ENCODE measurements around the gene EHMT2. TPM values are rescaled to one million over a fixed set of nuclear protein-coding genes. Genes with fewer than 3 reads are reported as not detected.
A peak's percentile ranks its signal among the peaks of the same experiment; 100 is the strongest.

Gene EHMT2
- total RNA-seq, 1 donor from 2014 or later: 39.5 TPM

GRCh38 chr6:31892821-31893220 is 4.7 kb downstream of the EHMT2 start:
- H3K4me1 ChIP-seq: no peaks in the 10 kb centered on the region
- no peaks in the 10 kb centered on the region for H3K27me3 ChIP-seq
- H3K36me3 ChIP-seq: peaks cover 45 to 48% of the 10 kb centered on the region in 2 donors
- no peaks in the 10 kb centered on the region for H3K9me3 ChIP-seq
- intact Hi-C loops (cut with DNase I): no loop called here
- no peak for TF ChIP-seq CTCF (IDR thresholded peaks at IDR 0.05)
- no peak for DNase-seq (ENCODE audit: low spot score in 2 of 2)
- no peak overlapping the region for H3K27ac ChIP-seq
- H3K4me3 ChIP-seq: no peak overlapping the region

- no peak for TF ChIP-seq CTCF (IDR thresholded peaks at IDR 0.05)
- H3K4me1 ChIP-seq: no peaks in the 10 kb centered on the region
- H3K27ac ChIP-seq: no peak overlapping the region
- intact Hi-C loops (cut with DNase I): no loop called here
- H3K27me3 ChIP-seq: no peaks in the 10 kb centered on the region
- DNase-seq (ENCODE audit: low spot score in 2 of 2): no peak
- no peak overlapping the region for H3K4me3 ChIP-seq
- H3K36me3 ChIP-seq: peaks cover 61 to 79% of the 10 kb centered on the region in 2 donors
- no peaks in the 10 kb centered on the region for H3K9me3 ChIP-seq
These were observed 8.0 kb downstream of the EHMT2 start for GRCh38 chr6:31889331-31889972.

GRCh38 chr6:31888276-31889258 is 8.9 kb downstream of the EHMT2 start:
- no peak for DNase-seq (ENCODE audit: low spot score in 2 of 2)
- Histone ChIP-seq H3K36me3 (peaks cover 67 to 85% of the 10 kb centered on the region in 2 donors), H3K9me3 (no peaks in the 10 kb centered on the region), H3K4me3 (no peak overlapping the region), H3K27me3 (no peaks in the 10 kb centered on the region), H3K4me1 (no peaks in the 10 kb centered on the region), H3K27ac (no peak overlapping the region)
- TF ChIP-seq CTCF (IDR thresholded peaks at IDR 0.05): peak in 2 of 3 experiments; percentile 53 to 59
- intact Hi-C loops (cut with DNase I): no loop called here

- Histone ChIP-seq H3K27ac (no peak overlapping the region), H3K27me3 (no peaks in the 10 kb centered on the region), H3K36me3 (peaks cover 74 to 85% of the 10 kb centered on the region in 2 donors), H3K4me1 (no peaks in the 10 kb centered on the region), H3K9me3 (no peaks in the 10 kb centered on the region), H3K4me3 (no peak overlapping the region)
- DNase-seq (ENCODE audit: low spot score in 2 of 2): no peak
- TF ChIP-seq CTCF (IDR thresholded peaks at IDR 0.05): no peak
- intact Hi-C loops (cut with DNase I): no loop called here
These were observed 10.1 kb downstream of the EHMT2 start for GRCh38 chr6:31887173-31888007.

- H3K9me3 ChIP-seq: no peaks in the 10 kb centered on the region
- DNase-seq (ENCODE audit: low spot score in 2 of 2): no peak
- H3K4me1 ChIP-seq: no peaks in the 10 kb centered on the region
- H3K4me3 ChIP-seq: no peak overlapping the region
- H3K36me3 ChIP-seq: peaks cover 66 to 87% of the 10 kb centered on the region in 2 donors
- TF ChIP-seq CTCF (IDR thresholded peaks at IDR 0.05): no peak
- intact Hi-C loops (cut with DNase I): no loop called here
- H3K27ac ChIP-seq: no peak overlapping the region
- H3K27me3 ChIP-seq: no peaks in the 10 kb centered on the region
These were observed 10.9 kb downstream of the EHMT2 start for GRCh38 chr6:31886541-31886991.

Measured in ascending aorta (tissue), 2 donors.